HepG2 (cell line): ENCODE data around the gene LDB2.

Source experiments
- POLR2AphosphoS5 ChIP-seq: IDR thresholded peaks from 2 replicates; pipeline ENCODE4 v1.6.1; 2012; ENCODE audit warnings: low read depth, low read length
- RBM22 ChIP-seq: fragments of 200-400 bp; formaldehyde crosslinking; optimal IDR thresholded peaks from 2 replicates; pipeline ENCODE3; 2017; ENCODE audit warnings: mild to moderate bottlenecking, low read length, moderate library complexity
- SMARCE1 ChIP-seq: fragments of 450-650 bp; IDR thresholded peaks from 2 replicates; pipeline ENCODE4 v1.6.1; 2017; ENCODE audit warnings: borderline replicate concordance
- TAF1 ChIP-seq: sonication (generic); formaldehyde crosslinking; IDR thresholded peaks from 2 replicates; pipeline ENCODE4 v1.4.0; 2020; ENCODE audit warnings: missing genetic modification reagents
- TF ChIP-seq, protein P1 (sequence below): sonication (generic); formaldehyde crosslinking; IDR thresholded peaks from 2 replicates; pipeline ENCODE4 v1.5.0; 2020; ENCODE audit warnings: mild to moderate bottlenecking, missing genetic modification reagents, moderate library complexity
- TF ChIP-seq, protein P2 (sequence below): sonication (generic); formaldehyde crosslinking; IDR thresholded peaks from 2 replicates; pipeline ENCODE4 v1.5.0; 2020; ENCODE audit warnings: mild to moderate bottlenecking, missing genetic modification reagents

DNA sequence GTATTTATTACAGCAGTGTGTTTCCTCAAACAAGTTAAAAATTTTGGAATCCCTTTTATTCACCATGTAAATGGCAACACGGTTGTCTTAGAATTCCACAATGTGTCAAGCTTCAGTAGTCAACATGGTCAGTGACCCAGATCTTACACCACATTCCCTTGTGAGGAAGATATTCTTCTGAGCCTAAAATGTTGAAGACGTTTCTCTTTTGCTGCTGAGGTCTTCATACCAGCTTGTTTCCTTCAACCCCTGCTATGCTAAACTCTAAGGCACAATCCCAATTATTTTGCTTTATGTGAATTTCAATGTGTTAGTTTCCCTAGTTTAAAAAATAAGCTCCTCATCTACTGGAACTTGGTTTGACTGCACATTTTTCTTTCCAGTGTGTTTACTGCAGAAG is 17.6 kb upstream of the LDB2 start:
- TF ChIP-seq, protein P1, sequence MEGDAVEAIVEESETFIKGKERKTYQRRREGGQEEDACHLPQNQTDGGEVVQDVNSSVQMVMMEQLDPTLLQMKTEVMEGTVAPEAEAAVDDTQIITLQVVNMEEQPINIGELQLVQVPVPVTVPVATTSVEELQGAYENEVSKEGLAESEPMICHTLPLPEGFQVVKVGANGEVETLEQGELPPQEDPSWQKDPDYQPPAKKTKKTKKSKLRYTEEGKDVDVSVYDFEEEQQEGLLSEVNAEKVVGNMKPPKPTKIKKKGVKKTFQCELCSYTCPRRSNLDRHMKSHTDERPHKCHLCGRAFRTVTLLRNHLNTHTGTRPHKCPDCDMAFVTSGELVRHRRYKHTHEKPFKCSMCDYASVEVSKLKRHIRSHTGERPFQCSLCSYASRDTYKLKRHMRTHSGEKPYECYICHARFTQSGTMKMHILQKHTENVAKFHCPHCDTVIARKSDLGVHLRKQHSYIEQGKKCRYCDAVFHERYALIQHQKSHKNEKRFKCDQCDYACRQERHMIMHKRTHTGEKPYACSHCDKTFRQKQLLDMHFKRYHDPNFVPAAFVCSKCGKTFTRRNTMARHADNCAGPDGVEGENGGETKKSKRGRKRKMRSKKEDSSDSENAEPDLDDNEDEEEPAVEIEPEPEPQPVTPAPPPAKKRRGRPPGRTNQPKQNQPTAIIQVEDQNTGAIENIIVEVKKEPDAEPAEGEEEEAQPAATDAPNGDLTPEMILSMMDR = no peak
- TF ChIP-seq RBM22 = no peak
- TF ChIP-seq, protein P2, sequence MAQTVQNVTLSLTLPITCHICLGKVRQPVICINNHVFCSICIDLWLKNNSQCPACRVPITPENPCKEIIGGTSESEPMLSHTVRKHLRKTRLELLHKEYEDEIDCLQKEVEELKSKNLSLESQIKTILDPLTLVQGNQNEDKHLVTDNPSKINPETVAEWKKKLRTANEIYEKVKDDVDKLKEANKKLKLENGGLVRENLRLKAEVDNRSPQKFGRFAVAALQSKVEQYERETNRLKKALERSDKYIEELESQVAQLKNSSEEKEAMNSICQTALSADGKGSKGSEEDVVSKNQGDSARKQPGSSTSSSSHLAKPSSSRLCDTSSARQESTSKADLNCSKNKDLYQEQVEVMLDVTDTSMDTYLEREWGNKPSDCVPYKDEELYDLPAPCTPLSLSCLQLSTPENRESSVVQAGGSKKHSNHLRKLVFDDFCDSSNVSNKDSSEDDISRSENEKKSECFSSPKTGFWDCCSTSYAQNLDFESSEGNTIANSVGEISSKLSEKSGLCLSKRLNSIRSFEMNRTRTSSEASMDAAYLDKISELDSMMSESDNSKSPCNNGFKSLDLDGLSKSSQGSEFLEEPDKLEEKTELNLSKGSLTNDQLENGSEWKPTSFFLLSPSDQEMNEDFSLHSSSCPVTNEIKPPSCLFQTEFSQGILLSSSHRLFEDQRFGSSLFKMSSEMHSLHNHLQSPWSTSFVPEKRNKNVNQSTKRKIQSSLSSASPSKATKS = no peak
- TF ChIP-seq TAF1 (CRISPR knock-in tag) = no peak
- TF ChIP-seq POLR2AphosphoS5 = no peak
- no peak for TF ChIP-seq SMARCE1
